Type B pancreatic cell (in vitro differentiated cells): ENCODE results near the gene ACVR1C. TPM values are rescaled to one million over a fixed set of nuclear protein-coding genes. Genes with fewer than 3 reads are reported as not detected.

ENCODE experiments used
- DNase-seq: peaks from one replicate; pipeline ENCODE4 v3.0.0; 2021; ENCODE audit warnings: mixed read lengths; ENCODE audit not compliant: unreplicated experiment; ENCODE audit errors: extremely low spot score
- H3K27ac Mint-ChIP-seq: 2 replicates; pipeline ENCODE4 v1.8.0; 2021; ENCODE audit warnings: mild to moderate bottlenecking, mixed read lengths
- H3K27me3 Mint-ChIP-seq: 2 replicates; pipeline ENCODE4 v1.8.0; 2021; ENCODE audit warnings: mixed read lengths
- H3K36me3 Mint-ChIP-seq: 2 replicates; pipeline ENCODE4 v1.8.0; 2021; ENCODE audit warnings: mixed read lengths
- H3K4me1 Mint-ChIP-seq: one replicate; pipeline ENCODE4 v1.8.0; 2021; ENCODE audit warnings: mixed read lengths; ENCODE audit not compliant: unreplicated experiment
- H3K4me3 Mint-ChIP-seq: 2 replicates; pipeline ENCODE4 v1.8.0; 2021; ENCODE audit warnings: mild to moderate bottlenecking, mixed read lengths
- H3K9me3 Mint-ChIP-seq: 2 replicates; pipeline ENCODE4 v1.8.0; 2021; ENCODE audit warnings: mixed read lengths
- total RNA-seq: library from RNA; stranded (reverse); gene quantifications from 2 replicates; pipeline ENCODE4 v1.2.1, GENCODE V29; 2021; ENCODE audit warnings: low replicate concordance
- TF ChIP-seq, protein P1 (sequence below): fragments of 200-600 bp; sonication (generic); conservative IDR thresholded peaks from 2 replicates; pipeline ENCODE4 v1.5.0; 2021; ENCODE audit warnings: antibody characterized with exemption, mild to moderate bottlenecking

The ACVR1C gene
- total RNA-seq, 1 donor from 2014 or later, result 17.1 TPM

DNA sequence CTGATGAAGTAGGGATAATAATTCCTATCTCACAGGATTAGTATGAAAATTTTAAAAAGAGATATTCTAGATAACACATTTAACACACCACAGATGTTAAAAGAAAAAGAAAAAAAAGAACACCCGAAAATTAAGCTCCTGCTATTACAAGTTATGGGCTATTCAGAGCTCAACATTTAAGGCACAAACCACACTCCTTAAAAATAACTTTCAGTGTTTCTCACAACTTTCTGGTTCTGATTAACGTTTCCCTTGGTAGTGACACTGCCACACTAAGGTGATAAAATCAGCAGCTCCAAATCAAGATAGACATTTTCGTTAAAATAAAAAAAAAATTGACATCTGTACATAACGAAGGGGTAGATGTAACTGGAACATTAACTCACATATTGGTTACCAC, 26.9 kb downstream of the ACVR1C start:
- H3K27ac Mint-ChIP-seq, result no peak overlapping the region
- no peaks in the 10 kb centered on the region for H3K4me1 Mint-ChIP-seq
- DNase-seq, result no peak
- H3K36me3 Mint-ChIP-seq, result no peaks in the 10 kb centered on the region
- peaks cover 30% of the 10 kb centered on the region for H3K27me3 Mint-ChIP-seq
- no peaks in the 10 kb centered on the region for H3K9me3 Mint-ChIP-seq
- no peak overlapping the region for H3K4me3 Mint-ChIP-seq
- TF ChIP-seq, protein P1, sequence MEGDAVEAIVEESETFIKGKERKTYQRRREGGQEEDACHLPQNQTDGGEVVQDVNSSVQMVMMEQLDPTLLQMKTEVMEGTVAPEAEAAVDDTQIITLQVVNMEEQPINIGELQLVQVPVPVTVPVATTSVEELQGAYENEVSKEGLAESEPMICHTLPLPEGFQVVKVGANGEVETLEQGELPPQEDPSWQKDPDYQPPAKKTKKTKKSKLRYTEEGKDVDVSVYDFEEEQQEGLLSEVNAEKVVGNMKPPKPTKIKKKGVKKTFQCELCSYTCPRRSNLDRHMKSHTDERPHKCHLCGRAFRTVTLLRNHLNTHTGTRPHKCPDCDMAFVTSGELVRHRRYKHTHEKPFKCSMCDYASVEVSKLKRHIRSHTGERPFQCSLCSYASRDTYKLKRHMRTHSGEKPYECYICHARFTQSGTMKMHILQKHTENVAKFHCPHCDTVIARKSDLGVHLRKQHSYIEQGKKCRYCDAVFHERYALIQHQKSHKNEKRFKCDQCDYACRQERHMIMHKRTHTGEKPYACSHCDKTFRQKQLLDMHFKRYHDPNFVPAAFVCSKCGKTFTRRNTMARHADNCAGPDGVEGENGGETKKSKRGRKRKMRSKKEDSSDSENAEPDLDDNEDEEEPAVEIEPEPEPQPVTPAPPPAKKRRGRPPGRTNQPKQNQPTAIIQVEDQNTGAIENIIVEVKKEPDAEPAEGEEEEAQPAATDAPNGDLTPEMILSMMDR, result no peak

DNA sequence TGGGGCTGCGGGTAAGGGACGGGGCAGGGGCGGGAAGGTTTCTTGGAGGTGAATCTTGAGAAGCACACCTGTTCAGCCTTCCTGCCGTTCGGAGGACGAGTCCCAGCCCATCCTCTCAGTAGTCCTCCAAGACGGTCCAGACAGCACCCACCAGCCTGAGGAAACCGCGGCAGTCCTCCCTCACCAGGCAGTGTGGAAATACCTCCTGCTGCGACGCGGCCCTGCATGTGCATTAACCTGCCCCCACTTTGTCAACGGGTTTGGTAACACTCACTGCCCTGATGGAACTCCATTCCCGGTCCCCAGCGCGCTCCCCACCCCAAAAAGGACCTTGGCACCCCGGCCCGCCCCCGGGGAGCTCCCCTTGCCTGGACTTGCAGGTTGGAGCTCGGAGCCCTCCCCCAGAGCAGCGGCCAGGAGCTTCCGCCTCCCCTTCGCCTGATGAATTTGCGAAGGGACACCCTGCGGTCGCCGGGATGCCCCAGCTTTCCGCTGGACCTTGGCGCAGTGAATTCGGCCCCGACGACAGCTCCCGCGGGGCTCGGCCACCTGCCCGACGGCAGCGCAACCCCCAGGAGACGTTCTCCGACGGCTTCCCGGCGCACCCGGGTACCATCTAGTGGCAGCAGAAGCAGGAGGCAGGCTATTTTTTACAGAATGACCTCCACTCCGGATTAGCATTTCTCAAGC, 31.5 kb downstream of the ACVR1C start:
- no peak overlapping the region for H3K27ac Mint-ChIP-seq
- no peak for DNase-seq
- TF ChIP-seq, protein P1, result peak; percentile 71
- H3K4me1 Mint-ChIP-seq, result no peaks in the 10 kb centered on the region
- H3K4me3 Mint-ChIP-seq, result no peak overlapping the region
- no peaks in the 10 kb centered on the region for H3K36me3 Mint-ChIP-seq
- peaks cover 44% of the 10 kb centered on the region for H3K27me3 Mint-ChIP-seq
- H3K9me3 Mint-ChIP-seq, result no peaks in the 10 kb centered on the region

DNA sequence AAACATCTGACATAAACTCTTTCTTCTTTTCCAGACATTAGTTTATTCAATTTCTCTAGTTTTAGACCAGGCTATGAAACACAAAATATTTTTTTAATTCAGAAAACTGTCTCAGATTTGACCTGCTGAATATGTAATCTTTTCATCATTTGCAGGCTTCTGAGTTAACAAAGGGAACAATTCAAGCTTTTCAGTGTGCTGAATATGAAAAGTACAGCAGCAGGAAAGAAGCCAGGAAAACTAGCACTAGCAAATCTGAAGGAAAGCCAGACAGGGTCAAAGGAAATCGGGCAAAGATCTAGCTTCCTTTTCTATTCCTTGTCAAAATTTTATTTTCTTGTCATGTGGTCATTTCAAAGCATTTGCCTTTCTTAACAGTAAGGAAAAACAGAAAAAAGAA, 35.3 kb downstream of the ACVR1C start:
- H3K9me3 Mint-ChIP-seq, result no peaks in the 10 kb centered on the region
- TF ChIP-seq, protein P1, result no peak
- no peak overlapping the region for H3K27ac Mint-ChIP-seq
- no peak overlapping the region for H3K4me3 Mint-ChIP-seq
- no peaks in the 10 kb centered on the region for H3K4me1 Mint-ChIP-seq
- no peak for DNase-seq
- no peaks in the 10 kb centered on the region for H3K36me3 Mint-ChIP-seq
- H3K27me3 Mint-ChIP-seq, result peaks cover 38% of the 10 kb centered on the region

DNA sequence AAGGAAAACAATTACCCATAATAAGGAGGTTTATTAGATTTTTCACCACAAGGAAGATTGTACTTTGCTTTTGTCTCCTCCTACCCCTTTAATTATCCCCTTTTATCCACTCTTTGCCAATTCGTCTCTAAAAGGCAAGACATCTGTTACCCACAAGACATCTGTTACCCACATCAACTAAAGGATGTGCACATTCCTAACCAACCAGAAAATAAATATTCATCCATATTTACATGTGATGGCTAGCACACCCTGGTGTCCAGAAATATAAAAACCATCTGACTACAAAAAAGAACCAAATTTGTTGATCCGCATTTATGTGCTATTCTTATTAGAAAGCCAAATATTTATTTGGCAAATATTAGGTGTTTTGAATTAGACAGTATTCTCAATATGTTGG, 35.7 kb downstream of the ACVR1C start:
- TF ChIP-seq, protein P1, result peak; percentile 59
- no peaks in the 10 kb centered on the region for H3K9me3 Mint-ChIP-seq
- H3K4me1 Mint-ChIP-seq, result no peaks in the 10 kb centered on the region
- no peak overlapping the region for H3K27ac Mint-ChIP-seq
- no peaks in the 10 kb centered on the region for H3K36me3 Mint-ChIP-seq
- no peak for DNase-seq
- peaks cover 38% of the 10 kb centered on the region for H3K27me3 Mint-ChIP-seq
- H3K4me3 Mint-ChIP-seq, result no peak overlapping the region

DNA sequence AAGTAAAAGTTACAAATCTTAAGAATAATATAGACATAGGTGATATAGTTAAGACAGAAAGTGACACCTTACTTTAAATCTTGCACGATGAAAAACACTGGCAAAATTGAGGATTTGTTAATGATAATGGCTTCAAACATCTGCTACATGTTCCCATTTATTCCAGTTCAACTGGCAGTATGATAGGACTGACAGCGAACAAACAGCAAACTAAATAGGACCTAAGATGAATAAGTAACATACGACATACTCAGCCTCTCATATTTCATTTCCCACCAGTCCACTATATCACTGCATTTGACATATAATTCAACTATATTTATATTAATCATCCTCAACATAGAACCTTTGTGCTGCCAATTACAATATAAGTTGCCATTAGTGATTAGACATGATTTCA, 36.3 kb downstream of the ACVR1C start:
- Mint-ChIP-seq H3K4me1 (no peaks in the 10 kb centered on the region), H3K27me3 (peaks cover 33% of the 10 kb centered on the region), H3K27ac (no peak overlapping the region), H3K36me3 (no peaks in the 10 kb centered on the region), H3K9me3 (no peaks in the 10 kb centered on the region), H3K4me3 (no peak overlapping the region)
- no peak for DNase-seq
- TF ChIP-seq, protein P1, result no peak
